ENCODE data around the gene REPIN1. TPM values are rescaled to one million over a fixed set of nuclear protein-coding genes. Genes with fewer than 3 reads are reported as not detected.

The REPIN1 gene
- total RNA-seq, 4 donors from 2014 or later, result 47.8 to 71.4 (median 63.9) TPM

DNA sequence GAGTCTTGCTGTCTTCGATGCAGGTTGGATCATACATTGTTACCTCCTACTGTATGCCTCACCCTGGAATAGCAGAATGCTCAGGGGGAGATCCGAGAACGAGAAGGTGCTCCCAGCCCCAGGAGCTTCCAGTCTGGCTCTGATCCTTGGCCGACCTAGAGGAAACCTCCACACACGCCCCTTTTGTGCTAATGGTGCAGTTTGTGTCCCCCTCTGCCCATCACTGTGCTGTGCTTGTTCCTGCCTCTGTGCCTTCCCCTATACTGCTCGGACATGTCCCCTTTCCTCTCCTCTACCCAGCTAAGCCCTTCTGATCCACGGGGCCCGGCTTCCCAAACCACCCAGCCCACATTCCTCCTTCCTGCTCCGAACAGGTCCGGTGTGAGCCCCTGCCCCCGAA is 43.0 kb downstream of the REPIN1 start:
- intact Hi-C loops (cut with DNase I; ENCODE audit: low total_unique reads), result no loop called here
- H3K4me3 ChIP-seq (ENCODE audit: low read depth, poor library complexity, severe bottlenecking), result no peak overlapping the region
- no peak for DNase-seq (ENCODE audit: low spot score in 2 of 2)
- TF ChIP-seq CTCF (IDR thresholded peaks at IDR 0.05) (no peak), POLR2A (IDR thresholded peaks at IDR 0.05) (no peak)
- WGBS, 2 donors, result 70 to 73% methylated on average over 11 of the region's 11 CpGs

DNA sequence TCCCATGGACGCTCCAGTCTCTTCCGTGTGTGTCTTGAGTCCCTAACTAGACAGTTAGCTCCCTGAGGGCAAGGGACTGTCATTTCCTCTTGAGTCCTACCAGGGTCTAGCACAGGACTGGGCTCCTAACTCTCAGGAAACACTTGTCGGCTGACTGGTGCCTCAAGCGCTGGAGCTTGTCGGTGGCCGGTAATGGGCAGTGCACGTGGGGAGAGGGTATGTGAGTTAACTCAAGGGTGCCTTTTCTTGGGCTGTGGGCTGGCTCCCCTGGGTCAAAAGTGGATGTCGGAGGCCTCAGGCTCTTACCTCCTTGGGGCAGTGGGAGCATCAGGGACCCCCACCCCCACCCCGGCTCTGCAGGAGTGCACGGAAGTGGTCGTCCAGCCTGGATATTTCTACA is 43.4 kb downstream of the REPIN1 start:
- no peak for DNase-seq (ENCODE audit: low spot score in 2 of 2)
- intact Hi-C loops (cut with DNase I; ENCODE audit: low total_unique reads), result no loop called here
- no peak overlapping the region for H3K4me3 ChIP-seq (ENCODE audit: low read depth, poor library complexity, severe bottlenecking)
- TF ChIP-seq POLR2A (IDR thresholded peaks at IDR 0.05) (no peak), CTCF (IDR thresholded peaks at IDR 0.05) (no peak)
- WGBS, 2 donors, result 90 to 96% methylated on average over 11 of the region's 11 CpGs

DNA sequence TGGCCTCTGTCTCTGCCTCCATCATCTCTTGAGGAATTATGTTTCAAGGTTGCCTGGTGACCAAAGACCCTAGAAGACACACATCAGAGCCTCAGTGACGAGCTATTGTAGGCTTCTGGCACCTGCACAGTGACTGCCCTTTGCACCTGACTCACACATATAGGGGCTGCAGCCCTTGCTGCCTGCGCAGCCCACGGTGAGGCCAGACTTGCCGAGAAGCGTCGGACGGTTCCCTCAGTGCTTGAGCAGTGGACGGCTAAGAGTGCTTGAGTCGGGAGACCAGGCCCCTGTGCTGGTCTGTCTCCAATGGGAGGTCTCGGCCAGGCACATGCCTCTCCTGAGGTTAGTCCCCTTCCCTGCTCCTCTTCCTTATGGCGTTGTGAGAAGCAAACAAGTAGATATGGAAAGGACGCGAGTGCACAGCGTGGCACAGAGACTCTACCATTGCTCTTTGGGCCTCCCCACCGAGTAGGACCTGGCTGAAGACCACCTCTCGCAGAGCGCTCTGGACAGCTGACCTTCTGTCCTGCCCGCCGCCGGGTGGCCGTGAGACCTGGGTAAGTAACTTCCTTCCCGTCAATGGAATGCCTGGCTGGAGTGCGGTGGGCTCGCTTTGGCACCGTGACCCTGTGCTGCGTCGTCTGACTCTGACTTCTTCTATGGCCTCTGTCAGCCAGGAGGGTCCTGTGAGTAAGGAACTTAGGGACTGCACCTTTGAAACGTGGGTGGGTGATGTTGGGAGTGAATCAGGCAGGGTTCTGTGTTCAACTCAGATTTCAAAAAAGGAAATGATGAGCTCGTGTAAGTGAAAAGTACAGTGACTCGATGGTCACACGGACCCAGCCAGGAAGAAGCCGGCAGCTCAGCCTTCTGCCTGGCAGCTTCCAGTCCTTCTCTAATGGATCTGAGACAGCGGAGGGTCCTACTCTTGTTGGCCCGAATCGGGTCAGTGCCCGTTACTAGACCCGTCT is 44.2 kb downstream of the REPIN1 start:
- WGBS, 2 donors, result 89 to 90% methylated on average over 28 to 35 of the region's 37 CpGs
- H3K4me3 ChIP-seq (ENCODE audit: low read depth, poor library complexity, severe bottlenecking), result no peak overlapping the region
- TF ChIP-seq CTCF (IDR thresholded peaks at IDR 0.05) (no peak), POLR2A (IDR thresholded peaks at IDR 0.05) (no peak)
- DNase-seq (ENCODE audit: low spot score in 2 of 2), result no peak
- intact Hi-C loops (cut with DNase I; ENCODE audit: low total_unique reads), result no loop called here

DNA sequence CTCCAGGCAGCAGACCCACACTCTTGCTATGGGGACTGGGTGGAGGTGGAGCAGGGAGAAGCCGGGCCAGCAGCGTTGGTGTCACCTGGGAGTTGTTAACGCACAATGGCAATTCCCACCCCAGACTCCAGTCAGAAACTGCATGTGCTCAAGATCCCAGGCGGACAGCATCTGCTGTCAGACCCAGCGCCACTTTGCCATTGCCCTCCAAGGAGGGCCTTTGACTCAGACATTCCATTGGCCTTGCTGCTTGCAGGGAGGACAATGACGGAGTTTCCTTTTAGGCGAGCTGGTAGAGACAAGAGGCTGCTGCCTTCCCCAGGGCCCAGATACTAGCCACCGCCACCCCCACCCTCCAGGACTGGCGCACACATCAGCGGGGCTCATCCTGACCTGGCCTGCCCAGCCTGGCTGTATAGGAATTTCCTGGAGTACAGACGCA is 45.0 kb downstream of the REPIN1 start:
- WGBS, 2 donors, result 74 to 89% methylated on average over 10 to 11 of the region's 11 CpGs
- peak in 1 of 2 donors; percentile 36 for DNase-seq (ENCODE audit: low spot score in 2 of 2)
- intact Hi-C loops (cut with DNase I; ENCODE audit: low total_unique reads), result no loop called here
- TF ChIP-seq CTCF (IDR thresholded peaks at IDR 0.05), result no peak
- TF ChIP-seq POLR2A (IDR thresholded peaks at IDR 0.05), result no peak
- H3K4me3 ChIP-seq (ENCODE audit: low read depth, poor library complexity, severe bottlenecking), result no peak overlapping the region

DNA sequence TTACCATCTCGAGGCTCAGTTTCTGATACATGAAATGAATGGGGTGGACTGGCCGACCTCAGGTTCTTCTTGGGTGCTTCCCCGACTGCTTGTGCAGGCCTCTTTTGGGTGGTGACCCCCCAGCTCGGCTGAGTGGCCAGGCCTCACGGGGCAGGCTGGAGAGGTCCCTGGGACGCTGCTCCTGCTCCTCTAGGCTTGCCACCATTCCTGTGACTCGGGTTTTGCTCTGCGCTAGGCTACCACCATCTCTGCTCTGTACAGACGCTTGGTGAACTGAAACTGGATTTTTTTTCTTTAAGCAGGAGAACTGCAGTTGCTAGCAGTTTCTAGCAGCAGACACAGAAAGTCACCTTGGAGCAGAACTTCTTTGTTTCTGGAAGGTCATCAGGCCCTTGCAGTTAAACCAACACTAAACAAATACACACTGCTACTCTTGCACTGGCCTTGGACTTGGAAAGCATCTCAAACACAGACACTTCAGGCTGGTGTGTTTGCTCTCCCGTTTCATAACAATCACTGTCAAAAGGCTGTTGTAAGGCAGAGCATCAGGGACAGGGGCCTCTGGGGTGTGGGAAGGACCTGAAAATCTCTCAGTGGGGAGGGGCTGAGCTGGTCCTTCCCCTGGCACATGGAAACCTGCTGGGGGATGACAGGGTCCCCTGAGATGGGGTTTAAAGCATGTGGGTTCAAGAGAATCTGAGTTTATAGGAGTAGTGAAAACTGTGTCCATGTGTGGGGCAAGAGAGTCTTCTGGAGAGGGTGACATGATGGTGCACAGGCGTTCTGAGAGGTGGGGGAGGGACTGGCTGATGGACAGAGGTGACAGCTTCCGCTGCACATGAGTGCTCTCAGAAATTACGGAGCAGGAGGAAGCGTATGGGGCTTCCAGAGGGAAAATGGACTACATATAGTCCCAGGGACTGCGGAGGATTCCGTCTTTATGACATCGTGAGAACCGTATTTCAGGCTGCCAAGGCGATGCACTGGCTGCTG is 46.8 kb downstream of the REPIN1 start:
- TF ChIP-seq POLR2A (IDR thresholded peaks at IDR 0.05) (no peak), CTCF (IDR thresholded peaks at IDR 0.05) (no peak)
- DNase-seq (ENCODE audit: low spot score in 2 of 2), result peak in 1 of 2 donors; percentile 52
- 89 to 91% methylated on average over 19 of the region's 19 CpGs for WGBS, 2 donors
- H3K4me3 ChIP-seq (ENCODE audit: low read depth, poor library complexity, severe bottlenecking), result no peak overlapping the region
- intact Hi-C loops (cut with DNase I; ENCODE audit: low total_unique reads), result no loop called here
